Gastroesophageal sphincter (tissue), 3 donors: ENCODE data around the gene TMEM175.

Experiments used
- POLR2A ChIP-seq, 2 donors: fragments of 450-650 bp; IDR thresholded peaks; one replicate each; pipeline ENCODE4 v1.6.1; 2017; ENCODE audit warnings: antibody characterized with exemption in 2 of 2, mild to moderate bottlenecking in 2 of 2, moderate library complexity in 1 of 2
- POLR2AphosphoS5 ChIP-seq: sonication (generic); formaldehyde crosslinking; IDR thresholded peaks from one replicate; pipeline ENCODE4 v1.6.1; 2017; ENCODE audit warnings: antibody characterized with exemption
- TF ChIP-seq, protein P1 (sequence below), 4 experiments: fragments of 200-600 bp in 2 of 4; fragments of 450-650 bp in 2 of 4; sonication (generic) in 1 of 4; IDR thresholded peaks; one replicate each; pipeline ENCODE4 v1.5.1; 2017 to 2019; ENCODE audit warnings: antibody characterized with exemption in 4 of 4, mild to moderate bottlenecking in 2 of 4, moderate library complexity in 2 of 4

GRCh38 chr4:982814-983213, 50.6 kb downstream of the TMEM175 start:
- TF ChIP-seq, protein P1, sequence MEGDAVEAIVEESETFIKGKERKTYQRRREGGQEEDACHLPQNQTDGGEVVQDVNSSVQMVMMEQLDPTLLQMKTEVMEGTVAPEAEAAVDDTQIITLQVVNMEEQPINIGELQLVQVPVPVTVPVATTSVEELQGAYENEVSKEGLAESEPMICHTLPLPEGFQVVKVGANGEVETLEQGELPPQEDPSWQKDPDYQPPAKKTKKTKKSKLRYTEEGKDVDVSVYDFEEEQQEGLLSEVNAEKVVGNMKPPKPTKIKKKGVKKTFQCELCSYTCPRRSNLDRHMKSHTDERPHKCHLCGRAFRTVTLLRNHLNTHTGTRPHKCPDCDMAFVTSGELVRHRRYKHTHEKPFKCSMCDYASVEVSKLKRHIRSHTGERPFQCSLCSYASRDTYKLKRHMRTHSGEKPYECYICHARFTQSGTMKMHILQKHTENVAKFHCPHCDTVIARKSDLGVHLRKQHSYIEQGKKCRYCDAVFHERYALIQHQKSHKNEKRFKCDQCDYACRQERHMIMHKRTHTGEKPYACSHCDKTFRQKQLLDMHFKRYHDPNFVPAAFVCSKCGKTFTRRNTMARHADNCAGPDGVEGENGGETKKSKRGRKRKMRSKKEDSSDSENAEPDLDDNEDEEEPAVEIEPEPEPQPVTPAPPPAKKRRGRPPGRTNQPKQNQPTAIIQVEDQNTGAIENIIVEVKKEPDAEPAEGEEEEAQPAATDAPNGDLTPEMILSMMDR (IDR thresholded peaks at IDR 0.05), result no peak
- TF ChIP-seq POLR2A (IDR thresholded peaks at IDR 0.05) (no peak), POLR2AphosphoS5 (no peak)
